Gastrocnemius medialis (tissue), 4 donors: Measurements from ENCODE around the gene CRYGS. TPM values are rescaled to one million over a fixed set of nuclear protein-coding genes. Genes with fewer than 3 reads are reported as not detected.

Experiments
- ATAC-seq, 2 donors: fragments of 150-250 bp; one replicate each; pipeline ENCODE4 v1.9.1; 2016
- DNase-seq, 2 donors: peaks; one replicate each; pipeline ENCODE4 v3.0.0-alpha.2; 2019
- H3K27ac ChIP-seq, 4 donors: fragments of 200-600 bp; sonication (generic); 1 replicate in 1 of 4; 2 replicates in 3 of 4; pipeline ENCODE4 v1.5.1; 2016 to 2018; ENCODE audit warnings: mild to moderate bottlenecking in 2 of 4, moderate library complexity in 1 of 4
- H3K27me3 ChIP-seq, 3 donors: fragments of 200-600 bp; sonication (generic) in 2 of 3; 1 replicate in 1 of 3; 2 replicates in 2 of 3; pipeline versions ENCODE4 v1.5.1 to v1.6.0; 2016 to 2019; ENCODE audit warnings: mild to moderate bottlenecking in 1 of 3, moderate library complexity in 1 of 3
- H3K36me3 ChIP-seq, 2 donors: fragments of 200-600 bp; sonication (generic) in 1 of 2; one replicate each; pipeline ENCODE4 v1.5.1; 2017 to 2018
- H3K4me1 ChIP-seq, 2 donors: fragments of 200-600 bp; sonication (generic) in 1 of 2; one replicate each; pipeline ENCODE4 v1.5.1; 2016 to 2017; ENCODE audit warnings: mild to moderate bottlenecking in 2 of 2
- H3K4me3 ChIP-seq, 4 donors: fragments of 200-600 bp; sonication (generic) in 3 of 4; 1 replicate in 1 of 4; 2 replicates in 3 of 4; pipeline ENCODE4 v1.5.1; 2016 to 2019; ENCODE audit warnings: mild to moderate bottlenecking in 2 of 4
- H3K9me3 ChIP-seq, 3 donors: fragments of 200-600 bp; sonication (generic) in 2 of 3; 1 replicate in 1 of 3; 2 replicates in 2 of 3; pipeline ENCODE4 v1.5.1; 2016 to 2019
- CTCF ChIP-seq, 5 experiments: fragments of 450-650 bp in 3 of 5; fragments of 200-600 bp in 2 of 5; sonication (generic) in 2 of 5; IDR thresholded peaks in 4 of 5; conservative IDR thresholded peaks in 1 of 5; 1 replicate in 4 of 5; 2 replicates in 1 of 5; pipeline ENCODE4 v1.5.1; 2016 to 2019; ENCODE audit warnings: antibody characterized with exemption in 5 of 5, mild to moderate bottlenecking in 3 of 5, moderate library complexity in 3 of 5
- POLR2A ChIP-seq, 2 donors: fragments of 450-650 bp; IDR thresholded peaks; one replicate each; pipeline ENCODE4 v1.6.1; 2017; ENCODE audit warnings: antibody characterized with exemption in 2 of 2, mild to moderate bottlenecking in 2 of 2, moderate library complexity in 2 of 2
- in situ Hi-C, 4 donors: fragments of 200-750 bp; cut with MboI; loops; one replicate each; pipeline versions ENCODE4 v1.15.0 to v1.8.0; 2017; ENCODE audit warnings: low sequenced_read_pairs in 4 of 4
- intact Hi-C: fragments of 100-400 bp; cut with DNase I; formaldehyde crosslinking; loops from one replicate; pipeline ENCODE4 v1.15.1; 2023; ENCODE audit warnings: low total_unique reads
- total RNA-seq, 4 donors: library from RNA; depleted of rRNA; stranded (reverse); fragments of >200 nt; gene quantifications; one replicate each; pipeline versions ENCODE4 v1.1.0 to v1.2.3, GENCODE V29; 2016

CRYGS gene
- total RNA-seq, 4 donors from 2014 or later = 2.1 TPM; not detected in 3

GRCh38 chr3:186492385-186492984, 51.7 kb downstream of the CRYGS start:
- ATAC-seq (no peak), DNase-seq (no peak)
- Histone ChIP-seq H3K27ac (no peak overlapping the region), H3K4me3 (no peak overlapping the region), H3K27me3 (no peaks in the 10 kb centered on the region), H3K9me3 (no peaks in the 10 kb centered on the region), H3K36me3 (no peaks in the 10 kb centered on the region), H3K4me1 (no peaks in the 10 kb centered on the region)
- in situ Hi-C loops (no loop called here), intact Hi-C loops (no loop called here)
- TF ChIP-seq POLR2A (IDR thresholded peaks at IDR 0.05) (no peak), CTCF (IDR thresholded peaks at IDR 0.05 in 4 of 5, conservative IDR thresholded peaks at IDR 0.05 in 1 of 5) (no peak)

GRCh38 chr3:186489507-186489906, 54.7 kb downstream of the CRYGS start:
- intact Hi-C loops = no loop called here
- no peaks in the 10 kb centered on the region for H3K4me1 ChIP-seq

More at GRCh38 chr3:186489507-186489906, 54.7 kb downstream of the CRYGS start:
- in situ Hi-C loops = no loop called here
- DNase-seq (no peak), ATAC-seq (no peak)
- TF ChIP-seq CTCF (IDR thresholded peaks at IDR 0.05 in 4 of 5, conservative IDR thresholded peaks at IDR 0.05 in 1 of 5) = no peak
- no peak for TF ChIP-seq POLR2A (IDR thresholded peaks at IDR 0.05)
- H3K27ac ChIP-seq = no peak overlapping the region
- no peaks in the 10 kb centered on the region for H3K9me3 ChIP-seq
- no peaks in the 10 kb centered on the region for H3K27me3 ChIP-seq
- H3K36me3 ChIP-seq = no peaks in the 10 kb centered on the region
- no peak overlapping the region for H3K4me3 ChIP-seq

Other genes starting within 250 kb of the CRYGS start
- 10 to 100 TPM in 1 of 4 donors, 1 to 10 TPM in 3; 5.0 to 11.2 (median 7.7) TPM for gene DGKG, start 182.1 kb downstream of the CRYGS start, total RNA-seq
- gene TBCCD1, start 23.0 kb upstream of the CRYGS start, total RNA-seq = 10 to 100 TPM in 1 of 4 donors, 1 to 10 TPM in 3; 7.3 to 10.7 (median 8.0) TPM
- gene DNAJB11, start 26.3 kb upstream of the CRYGS start, total RNA-seq = 10 to 100 TPM; 15.1 to 24.7 (median 23.0) TPM
- gene AHSG, start 68.7 kb upstream of the CRYGS start, total RNA-seq = 1 to 10 TPM in 2 of 4 donors, not detected in 2; 1.1 to 3.6 TPM
- gene FETUB, start 96.0 kb upstream of the CRYGS start, total RNA-seq = not detected
- gene HRG, start 121.6 kb upstream of the CRYGS start, total RNA-seq = 1 to 10 TPM in 1 of 4 donors, under 1 TPM in 1, not detected in 2; 0.46 to 1.1 TPM
- gene KNG1, start 173.0 kb upstream of the CRYGS start, total RNA-seq = 1 to 10 TPM in 1 of 4 donors, under 1 TPM in 1, not detected in 2; 0.55 to 1.2 TPM
- 100 to 1,000 TPM; 531 to 622 (median 574) TPM for gene EIF4A2, start 239.2 kb upstream of the CRYGS start, total RNA-seq